Measurements from ENCODE around the gene PNMA6E. TPM values are rescaled to one million over a fixed set of nuclear protein-coding genes. Genes with fewer than 3 reads are reported as not detected.

The PNMA6E gene
- polyA plus RNA-seq, 2 of the 4 experiments (the other 2 are of a cell fraction) = not detected

DNA sequence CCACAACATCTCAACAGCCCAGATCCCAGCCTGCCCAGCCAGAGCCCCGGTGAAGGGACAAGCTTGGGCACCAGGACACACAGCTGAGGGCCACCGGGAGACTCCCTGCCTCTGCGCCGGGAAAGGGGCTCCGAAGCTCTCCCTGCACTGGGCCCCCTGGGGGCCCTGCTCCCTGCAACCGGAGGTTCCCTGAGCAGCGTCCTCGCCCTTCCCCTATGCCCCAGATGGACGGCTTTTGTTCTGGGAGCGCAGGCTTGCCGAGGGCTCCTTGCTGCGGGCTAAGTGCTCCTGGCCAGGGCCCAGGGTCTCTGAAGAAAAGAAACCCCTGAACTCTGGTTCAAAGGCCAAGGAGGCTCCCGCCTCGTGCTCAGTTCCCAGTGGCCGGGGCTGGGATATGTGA, 9.2 kb upstream of the PNMA6E start:
- H3K9me3 ChIP-seq = no peaks in the 10 kb centered on the region
- TF ChIP-seq BHLHE40 (IDR thresholded peaks at IDR 0.05; ENCODE audit: low read depth, low read length) = no peak
- no peak for TF ChIP-seq HEYL (CRISPR knock-in tag; IDR thresholded peaks at IDR 0.05)
- H3K4me2 ChIP-seq = no peak overlapping the region
- no peak overlapping the region for H3K27ac ChIP-seq
- H3K4me1 ChIP-seq = no peaks in the 10 kb centered on the region
- no peak for FAIRE-seq
- no peak overlapping the region for H3K4me3 ChIP-seq
- ChIA-PET CTCF (interaction anchor here (0.6 kb wide), 2 partner anchors 60 to 372 kb away, joined by 3 read pairs; partner anchors contain the start of gene HAUS7), POLR2A (no interaction called here)
- no peak for ATAC-seq
- DNase-seq (ENCODE audit: low read depth in 1 of 2, low spot score in 1 of 2) = no peak
- WGBS (ENCODE audit: missing lambda C conversion rate) = 85% methylated on average over 10 of the region's 15 CpGs

- H3K4me2 ChIP-seq = no peak overlapping the region
- DNase-seq (ENCODE audit: low read depth in 1 of 2, low spot score in 1 of 2) (no peak), ATAC-seq (no peak), FAIRE-seq (no peak)
- no peaks in the 10 kb centered on the region for H3K9me3 ChIP-seq
- 75% methylated on average over 24 of the region's 30 CpGs for WGBS (ENCODE audit: missing lambda C conversion rate)
- H3K27ac ChIP-seq = no peak overlapping the region
- CTCF ChIA-PET = interaction anchor here (0.6 kb wide), 2 partner anchors 61 to 371 kb away, joined by 3 read pairs; partner anchors contain the start of gene HAUS7
- no peaks in the 10 kb centered on the region for H3K4me1 ChIP-seq
- H3K4me3 ChIP-seq = no peak overlapping the region
- TF ChIP-seq KDM5A (IDR thresholded peaks at IDR 0.05) (no peak), JUN (IDR thresholded peaks at IDR 0.05) (no peak), CEBPB (IDR thresholded peaks at IDR 0.05) (no peak), FOSL2 (IDR thresholded peaks at IDR 0.05) (no peak), FOSL2 (CRISPR knock-in tag; IDR thresholded peaks at IDR 0.05) (no peak), ESRRA (IDR thresholded peaks at IDR 0.05; ENCODE audit: borderline replicate concordance, low read length) (no peak), EP300 (IDR thresholded peaks at IDR 0.05) (no peak), GATA3 (IDR thresholded peaks at IDR 0.05; ENCODE audit: borderline replicate concordance) (no peak), RCOR1 (IDR thresholded peaks at IDR 0.05; ENCODE audit: low read depth, low read length) (no peak), RNF2 (IDR thresholded peaks at IDR 0.05; ENCODE audit: borderline replicate concordance, low read depth) (no peak), HOXB5 (CRISPR knock-in tag; IDR thresholded peaks at IDR 0.05) (no peak)
- POLR2A ChIA-PET = no interaction called here
These were observed 8.4 kb upstream of the PNMA6E start for GRCh38 chrX:153409414-153410101.

GRCh38 chrX:153408871-153409351, 7.8 kb upstream of the PNMA6E start:
- FAIRE-seq = no peak
- no peak for ATAC-seq
- 100% methylated on average over 2 of the region's 12 CpGs for WGBS (ENCODE audit: missing lambda C conversion rate)

More at GRCh38 chrX:153408871-153409351, 7.8 kb upstream of the PNMA6E start:
- H3K4me2 ChIP-seq = no peak overlapping the region
- no peaks in the 10 kb centered on the region for H3K9me3 ChIP-seq
- no peak overlapping the region for H3K27ac ChIP-seq
- no peak for DNase-seq (ENCODE audit: low read depth in 1 of 2, low spot score in 1 of 2)
- no peak overlapping the region for H3K4me3 ChIP-seq
- H3K4me1 ChIP-seq = no peaks in the 10 kb centered on the region
- ChIA-PET CTCF (no interaction called here), POLR2A (no interaction called here)
- TF ChIP-seq JUN (IDR thresholded peaks at IDR 0.05) (no peak), NPAS2 (CRISPR knock-in tag; IDR thresholded peaks at IDR 0.05; ENCODE audit: borderline replicate concordance) (no peak), ZSCAN20 (CRISPR knock-in tag; IDR thresholded peaks at IDR 0.05) (no peak), POLR2A (IDR thresholded peaks at IDR 0.05; ENCODE audit: low read length) (no peak), NFE2L2 (conservative IDR thresholded peaks at IDR 0.05; ENCODE audit: low read length) (no peak), SREBF2 (IDR thresholded peaks at IDR 0.05) (no peak), PBX3 (IDR thresholded peaks at IDR 0.05) (no peak), CTCF (IDR thresholded peaks at IDR 0.05) (no peak), MAFK (IDR thresholded peaks at IDR 0.05; ENCODE audit: partially characterized antibody) (no peak), USF2 (IDR thresholded peaks at IDR 0.05) (no peak), RAD21 (conservative IDR thresholded peaks at IDR 0.05 in 1 of 2, IDR thresholded peaks at IDR 0.05 in 1 of 2) (no peak)
- TF ChIP-seq, protein P1, sequence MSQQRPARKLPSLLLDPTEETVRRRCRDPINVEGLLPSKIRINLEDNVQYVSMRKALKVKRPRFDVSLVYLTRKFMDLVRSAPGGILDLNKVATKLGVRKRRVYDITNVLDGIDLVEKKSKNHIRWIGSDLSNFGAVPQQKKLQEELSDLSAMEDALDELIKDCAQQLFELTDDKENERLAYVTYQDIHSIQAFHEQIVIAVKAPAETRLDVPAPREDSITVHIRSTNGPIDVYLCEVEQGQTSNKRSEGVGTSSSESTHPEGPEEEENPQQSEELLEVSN (IDR thresholded peaks at IDR 0.05; ENCODE audit: borderline replicate concordance, low read depth) = no peak
